B cell (primary cell): ENCODE measurements around the gene HBZ. TPM values are rescaled to one million over a fixed set of nuclear protein-coding genes. Genes with fewer than 3 reads are reported as not detected.

Experiments
- ATAC-seq: fragments of 200-7000 bp; cut with Tn5 transposase; one replicate; pipeline ENCODE4 v1.10.0; 2021; ENCODE audit warnings: low read depth, mild to moderate bottlenecking, moderate number of reproducible peaks, moderate library complexity
- CTCF ChIA-PET: fragments of 350-600 bp; sonication (Branson Sonifier 250); formaldehyde crosslinking; loops from one replicate; lab custom pipeline; 2021; ENCODE audit warnings: antibody characterized with exemption, inconsistent platforms; lab: Charles Lee
- POLR2A ChIA-PET: fragments of 350-600 bp; sonication (Branson Sonifier 250); formaldehyde crosslinking; loops from one replicate; lab custom pipeline; 2021; ENCODE audit warnings: antibody characterized with exemption; lab: Charles Lee
- DNase-seq: peaks from one replicate; pipeline ENCODE4 v3.0.0; 2013
- H2AFZ ChIP-seq: 2 replicates; pipeline ENCODE4 v1.6.1; 2012; ENCODE audit warnings: mild to moderate bottlenecking, low read depth, low read length; ENCODE audit not compliant: insufficient read depth, poor library complexity, severe bottlenecking
- H3K27ac ChIP-seq, 2 donors: 1 replicate in 1 of 2; 2 replicates in 1 of 2; pipeline ENCODE4 v1.5.1; 2012 to 2013; ENCODE audit warnings: low read length in 2 of 2, mild to moderate bottlenecking in 2 of 2, moderate library complexity in 1 of 2
- H3K27me3 ChIP-seq, 4 experiments: fragments of 200-600 bp in 1 of 4; sonication (generic) in 1 of 4; replicated peaks in 1 of 4; 1 replicate in 2 of 4; 2 replicates in 2 of 4; pipeline versions ENCODE4 v1.6.1 to v1.7.0; 2013 to 2016; ENCODE audit warnings: low read length in 3 of 4, mild to moderate bottlenecking in 2 of 4, mixed read lengths in 1 of 4, moderate library complexity in 1 of 4; ENCODE audit not compliant: insufficient read depth in 4 of 4, control insufficient read depth in 3 of 4; ENCODE audit errors: control extremely low read depth in 1 of 4
- H3K36me3 ChIP-seq, 2 experiments: replicated peaks in 1 of 2; 1 replicate in 1 of 2; 2 replicates in 1 of 2; pipeline versions ENCODE4 v1.6.1 to v1.7.1; 2013; ENCODE audit warnings: low read length in 1 of 2; ENCODE audit not compliant: insufficient read depth in 2 of 2, control insufficient read depth in 1 of 2; ENCODE audit errors: control extremely low read depth in 1 of 2, extremely low read depth in 1 of 2
- H3K4me1 ChIP-seq, 2 donors: fragments of 200-600 bp in 1 of 2; sonication (generic) in 1 of 2; 1 replicate in 1 of 2; 2 replicates in 1 of 2; pipeline versions ENCODE4 v1.5.1 to v1.6.1; 2013 to 2017; ENCODE audit warnings: low read length in 2 of 2; ENCODE audit not compliant: control insufficient read depth in 2 of 2, insufficient read depth in 2 of 2
- H3K4me2 ChIP-seq: replicated peaks from 2 replicates; pipeline ENCODE3; 2012; ENCODE audit warnings: mild to moderate bottlenecking, low read depth, low read length; ENCODE audit not compliant: poor library complexity, severe bottlenecking
- H3K4me3 ChIP-seq, 5 experiments: fragments of 200-600 bp in 1 of 5; sonication (generic) in 1 of 5; 1 replicate in 3 of 5; 2 replicates in 2 of 5; pipeline versions ENCODE4 v1.5.1 to v1.7.0; 2011 to 2016; ENCODE audit warnings: low read length in 4 of 5, mild to moderate bottlenecking in 4 of 5, low read depth in 2 of 5, control low read depth in 1 of 5, moderate library complexity in 1 of 5; ENCODE audit not compliant: insufficient read depth in 1 of 5; ENCODE audit errors: control extremely low read depth in 1 of 5, extremely low read depth in 1 of 5
- H3K79me2 ChIP-seq: fragments of 200-600 bp; sonication (generic); one replicate; pipeline ENCODE4 v1.6.0; 2016; ENCODE audit warnings: low read length; ENCODE audit not compliant: control insufficient read depth, insufficient read depth
- H3K9ac ChIP-seq: fragments of 200-600 bp; sonication (generic); 2 replicates; pipeline ENCODE4 v1.6.1; 2017; ENCODE audit warnings: mild to moderate bottlenecking, low read length, moderate library complexity
- H3K9me3 ChIP-seq, 3 donors: one replicate each; pipeline versions ENCODE4 v1.6.1 to v1.7.1; 2013; ENCODE audit warnings: low read length in 2 of 3; ENCODE audit not compliant: control insufficient read depth in 2 of 3, insufficient read depth in 1 of 3; ENCODE audit errors: control extremely low read depth in 1 of 3
- H4K20me1 ChIP-seq: 2 replicates; pipeline ENCODE4 v1.6.0; 2012; ENCODE audit warnings: mild to moderate bottlenecking, low read length; ENCODE audit not compliant: insufficient read depth, control insufficient read depth, poor library complexity, severe bottlenecking
- H3K27ac Mint-ChIP-seq: one replicate; pipeline ENCODE4 v1.8.0; 2021; ENCODE audit warnings: mixed read lengths
- H3K27me3 Mint-ChIP-seq: one replicate; pipeline ENCODE4 v1.8.0; 2021; ENCODE audit warnings: mixed read lengths
- H3K4me1 Mint-ChIP-seq: one replicate; pipeline ENCODE4 v1.8.0; 2021; ENCODE audit warnings: mixed read lengths
- H3K4me3 Mint-ChIP-seq: one replicate; pipeline ENCODE4 v1.8.0; 2021; ENCODE audit warnings: mixed read lengths
- H3K9me3 Mint-ChIP-seq: one replicate; pipeline ENCODE4 v1.8.0; 2022; ENCODE audit warnings: mixed read lengths; ENCODE audit not compliant: insufficient read depth
- EZH2 ChIP-seq: IDR thresholded peaks from 2 replicates; pipeline ENCODE4 v1.6.1; 2012; ENCODE audit warnings: borderline replicate concordance, low read depth, mild to moderate bottlenecking, moderate library complexity, low read length; ENCODE audit not compliant: insufficient read depth, poor library complexity, severe bottlenecking
- WGBS: methylation state at CpG from one replicate; pipeline ENCODE4 v1.1.5; 2013; ENCODE audit warnings: missing lambda C conversion rate; ENCODE audit not compliant: insufficient coverage; 5-methylcytosine and 5-hydroxymethylcytosine counted together
- intact Hi-C: fragments of 100-400 bp; cut with micrococcal nuclease; formaldehyde crosslinking; loops from one replicate; pipeline ENCODE4 v1.10.0; 2022
- polyA plus RNA-seq: library from polyadenylated mRNA; depleted of rRNA; stranded (reverse); fragments of >200 nt; gene quantifications from 2 replicates; pipeline ENCODE4 v1.2.3, GENCODE V29; 2012
- total RNA-seq, 2 donors: library from RNA; stranded (reverse); fragments of 120-200 nt in 1 of 2; gene quantifications; 1 replicate in 1 of 2; 2 replicates in 1 of 2; pipeline versions ENCODE4 v1.2.3 to v1.2.4, GENCODE V29; 2013 to 2022
- TF ChIP-seq, protein P1 (sequence below): fragments of 200-600 bp; IDR thresholded peaks from one replicate; pipeline ENCODE4 v1.8.0; 2022; ENCODE audit warnings: antibody characterized with exemption, mild to moderate bottlenecking

The HBZ gene
- total and polyA plus RNA-seq, 2 donors (not counting 1 experiment from before 2014, with no cell fraction given), result not detected

DNA sequence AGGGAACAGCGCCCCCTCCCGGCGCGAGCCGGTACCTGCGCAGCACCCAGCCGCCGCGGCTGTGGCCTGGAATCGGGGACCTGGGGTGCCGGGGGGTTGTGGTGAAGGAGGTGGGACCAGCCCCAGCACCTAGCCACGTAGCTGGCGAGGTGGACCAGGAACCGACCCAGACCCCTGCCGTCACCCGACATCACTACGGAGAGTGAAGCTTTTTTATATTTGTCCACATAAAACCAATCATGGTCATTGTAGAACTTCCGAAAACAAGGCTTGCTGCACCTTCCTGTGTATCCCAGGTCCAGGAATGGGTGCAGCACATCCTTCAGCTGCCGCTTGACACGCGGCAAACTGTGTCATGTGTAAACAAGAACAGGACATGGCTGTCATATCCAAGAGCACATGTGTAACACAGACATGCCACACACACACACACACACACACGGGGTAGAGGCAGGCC lies 29.1 kb downstream of the HBZ start:
- H3K79me2 ChIP-seq, result no peaks in the 10 kb centered on the region
- DNase-seq, result no peak
- WGBS, result 11% methylated on average over 12 of the region's 22 CpGs
- H3K9me3 ChIP-seq, result peaks cover 0 to 4% (median 0%) of the 10 kb centered on the region in 3 donors
- no peak overlapping the region for H3K4me3 Mint-ChIP-seq
- H3K27ac ChIP-seq, result no peak overlapping the region
- H3K4me1 ChIP-seq, result peaks cover 14 to 22% of the 10 kb centered on the region in 2 donors
- no peaks in the 10 kb centered on the region for H3K36me3 ChIP-seq
- H3K27me3 ChIP-seq, result peaks cover 0 to 38% (median 22%) of the 10 kb centered on the region in 4 experiments
- peak overlapping the region; percentile 94 for H3K4me2 ChIP-seq
- peaks cover 19% of the 10 kb centered on the region for H3K27me3 Mint-ChIP-seq
- CTCF ChIA-PET, result interaction anchor here (0.6 to 4.1 kb wide), 9 partner anchors 13 to 165 kb away, joined by 3 to 34 read pairs (median 5); no protein-coding TSS in a partner anchor
- peak overlapping the region in 2 of 5 experiments; percentile 41 to 46 for H3K4me3 ChIP-seq
- H4K20me1 ChIP-seq, result no peaks in the 10 kb centered on the region
- H3K9ac ChIP-seq, result peak overlapping the region; percentile 58
- H3K9me3 Mint-ChIP-seq, result no peaks in the 10 kb centered on the region
- H3K27ac Mint-ChIP-seq, result no peak overlapping the region
- TF ChIP-seq, protein P1, sequence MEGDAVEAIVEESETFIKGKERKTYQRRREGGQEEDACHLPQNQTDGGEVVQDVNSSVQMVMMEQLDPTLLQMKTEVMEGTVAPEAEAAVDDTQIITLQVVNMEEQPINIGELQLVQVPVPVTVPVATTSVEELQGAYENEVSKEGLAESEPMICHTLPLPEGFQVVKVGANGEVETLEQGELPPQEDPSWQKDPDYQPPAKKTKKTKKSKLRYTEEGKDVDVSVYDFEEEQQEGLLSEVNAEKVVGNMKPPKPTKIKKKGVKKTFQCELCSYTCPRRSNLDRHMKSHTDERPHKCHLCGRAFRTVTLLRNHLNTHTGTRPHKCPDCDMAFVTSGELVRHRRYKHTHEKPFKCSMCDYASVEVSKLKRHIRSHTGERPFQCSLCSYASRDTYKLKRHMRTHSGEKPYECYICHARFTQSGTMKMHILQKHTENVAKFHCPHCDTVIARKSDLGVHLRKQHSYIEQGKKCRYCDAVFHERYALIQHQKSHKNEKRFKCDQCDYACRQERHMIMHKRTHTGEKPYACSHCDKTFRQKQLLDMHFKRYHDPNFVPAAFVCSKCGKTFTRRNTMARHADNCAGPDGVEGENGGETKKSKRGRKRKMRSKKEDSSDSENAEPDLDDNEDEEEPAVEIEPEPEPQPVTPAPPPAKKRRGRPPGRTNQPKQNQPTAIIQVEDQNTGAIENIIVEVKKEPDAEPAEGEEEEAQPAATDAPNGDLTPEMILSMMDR, result peak; percentile 96
- no peak for TF ChIP-seq EZH2
- intact Hi-C loops, result loop anchor here (1.0 to 2.0 kb wide), 3 partner anchors 43 to 116 kb away; partner anchors contain the start of gene NPRL3
- ATAC-seq, result no peak
- peak overlapping the region; percentile 70 for H2AFZ ChIP-seq
- POLR2A ChIA-PET, result interaction anchor here (0.6 kb wide), 1 partner anchor 116 kb away, joined by 4 read pairs; no protein-coding TSS in a partner anchor
- peaks cover 12% of the 10 kb centered on the region for H3K4me1 Mint-ChIP-seq

DNA sequence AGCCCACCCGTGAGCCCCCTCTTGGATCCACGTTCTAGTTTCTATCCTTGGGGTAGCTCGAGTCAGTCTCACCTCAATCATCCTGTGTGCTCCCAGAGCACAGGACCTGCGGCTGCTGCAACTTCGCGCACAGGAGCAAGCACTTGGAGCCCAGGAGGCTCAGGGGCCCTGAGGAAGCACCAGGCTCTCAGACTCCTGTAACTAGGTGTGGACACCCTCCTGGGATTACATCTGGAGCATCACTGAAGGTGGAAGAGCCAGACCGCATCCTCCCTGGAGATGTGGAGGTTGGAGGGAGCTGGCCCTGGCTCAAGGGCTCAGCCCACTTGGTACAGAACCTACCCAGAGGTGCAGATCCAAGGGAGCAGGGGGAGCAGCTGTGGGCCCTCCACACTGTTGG lies 30.6 kb downstream of the HBZ start:
- Mint-ChIP-seq H3K4me3 (no peak overlapping the region), H3K27me3 (peaks cover 12% of the 10 kb centered on the region), H3K4me1 (peaks cover 6% of the 10 kb centered on the region), H3K27ac (no peak overlapping the region), H3K9me3 (no peaks in the 10 kb centered on the region)
- intact Hi-C loops, result no loop called here
- Histone ChIP-seq H3K4me3 (no peak overlapping the region), H3K9ac (no peak overlapping the region), H3K27me3 (peaks cover 0 to 27% (median 14%) of the 10 kb centered on the region in 4 experiments), H3K9me3 (peaks cover 0 to 4% (median 0%) of the 10 kb centered on the region in 3 donors), H2AFZ (no peak overlapping the region), H3K4me1 (peaks cover 14 to 17% of the 10 kb centered on the region in 2 donors), H3K79me2 (no peaks in the 10 kb centered on the region), H3K27ac (no peak overlapping the region), H3K36me3 (peaks cover 0 to 7% of the 10 kb centered on the region in 2 experiments), H3K4me2 (no peak overlapping the region), H4K20me1 (no peaks in the 10 kb centered on the region)
- ATAC-seq (no peak), DNase-seq (peak; percentile 22)
- CTCF ChIA-PET, result interaction anchor here (0.7 to 4.1 kb wide), 8 partner anchors 10 to 484 kb away, joined by 3 to 34 read pairs (median 4); no protein-coding TSS in a partner anchor
- WGBS, result 89% methylated on average over 5 of the region's 7 CpGs
- POLR2A ChIA-PET, result interaction anchor here (0.6 kb wide), 1 partner anchor 245 kb away, joined by 5 read pairs; no protein-coding TSS in a partner anchor
- TF ChIP-seq, protein P1, result no peak
- no peak for TF ChIP-seq EZH2
